Fibroblast of pulmonary artery (primary cell): ENCODE measurements around the gene IGF1.

ENCODE experiments used
- DNase-seq: peaks from one replicate; pipeline ENCODE4 v3.0.0-alpha.2; 2010; ENCODE audit warnings: low read depth
- H3K4me3 ChIP-seq: replicated peaks from 2 replicates; pipeline ENCODE4 v1.5.1; 2011; ENCODE audit warnings: low read depth, mild to moderate bottlenecking, control low read depth, low read length, moderate library complexity
- TF ChIP-seq, protein P1 (sequence below): IDR thresholded peaks from 2 replicates; pipeline ENCODE4 v1.5.1; 2011; ENCODE audit warnings: mild to moderate bottlenecking, control low read depth, low read length, inconsistent platforms; ENCODE audit errors: missing control alignments

The IGF1 gene

DNA sequence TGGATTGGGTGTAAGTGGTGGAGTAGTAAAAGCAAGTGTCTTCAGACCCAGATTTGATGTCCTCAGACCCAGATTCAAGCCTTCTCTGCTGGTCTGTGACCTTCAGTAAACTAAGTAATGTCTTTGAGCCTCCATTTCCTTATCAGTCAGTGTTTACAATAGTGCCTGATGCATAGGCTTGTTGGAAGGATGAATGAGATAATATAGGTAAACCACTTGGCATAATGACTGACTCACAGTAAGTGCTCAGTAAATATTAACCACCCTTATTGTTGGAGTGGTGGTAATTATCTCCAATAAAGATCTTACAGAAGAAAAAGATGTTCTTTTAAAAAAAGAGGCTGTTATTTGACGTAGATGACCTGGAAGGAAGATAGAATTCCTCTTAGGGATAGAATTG is 86.2 kb downstream of the IGF1 start:
- TF ChIP-seq, protein P1, sequence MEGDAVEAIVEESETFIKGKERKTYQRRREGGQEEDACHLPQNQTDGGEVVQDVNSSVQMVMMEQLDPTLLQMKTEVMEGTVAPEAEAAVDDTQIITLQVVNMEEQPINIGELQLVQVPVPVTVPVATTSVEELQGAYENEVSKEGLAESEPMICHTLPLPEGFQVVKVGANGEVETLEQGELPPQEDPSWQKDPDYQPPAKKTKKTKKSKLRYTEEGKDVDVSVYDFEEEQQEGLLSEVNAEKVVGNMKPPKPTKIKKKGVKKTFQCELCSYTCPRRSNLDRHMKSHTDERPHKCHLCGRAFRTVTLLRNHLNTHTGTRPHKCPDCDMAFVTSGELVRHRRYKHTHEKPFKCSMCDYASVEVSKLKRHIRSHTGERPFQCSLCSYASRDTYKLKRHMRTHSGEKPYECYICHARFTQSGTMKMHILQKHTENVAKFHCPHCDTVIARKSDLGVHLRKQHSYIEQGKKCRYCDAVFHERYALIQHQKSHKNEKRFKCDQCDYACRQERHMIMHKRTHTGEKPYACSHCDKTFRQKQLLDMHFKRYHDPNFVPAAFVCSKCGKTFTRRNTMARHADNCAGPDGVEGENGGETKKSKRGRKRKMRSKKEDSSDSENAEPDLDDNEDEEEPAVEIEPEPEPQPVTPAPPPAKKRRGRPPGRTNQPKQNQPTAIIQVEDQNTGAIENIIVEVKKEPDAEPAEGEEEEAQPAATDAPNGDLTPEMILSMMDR = no peak
- no peak overlapping the region for H3K4me3 ChIP-seq

GRCh38 chr12:102390068-102390467 is 90.3 kb downstream of the IGF1 start:
- H3K4me3 ChIP-seq = no peak overlapping the region
- TF ChIP-seq, protein P1 = no peak
- no peak for DNase-seq

More for the DNA sequence above, 86.2 kb downstream of the IGF1 start:
- DNase-seq = no peak

DNA sequence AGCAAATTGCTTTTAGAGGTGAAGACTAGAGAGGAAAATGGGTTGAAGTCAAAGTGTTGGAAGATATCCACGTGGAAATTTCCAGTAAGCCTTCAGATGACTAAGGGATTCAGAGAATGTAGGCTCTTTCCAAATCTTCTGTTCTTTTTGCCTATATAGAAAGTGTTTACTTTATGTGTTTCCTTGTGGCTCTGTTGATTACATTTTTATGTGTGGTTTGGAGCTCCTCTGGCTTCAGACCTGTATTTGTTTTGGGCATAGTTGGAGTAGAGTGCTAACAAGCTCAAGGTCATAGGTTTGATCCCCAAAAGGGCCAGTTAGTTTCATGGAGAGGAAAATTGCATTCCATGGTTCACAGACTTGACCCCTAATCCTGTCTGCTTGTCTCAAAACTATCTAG is 91.9 kb downstream of the IGF1 start:
- no peak overlapping the region for H3K4me3 ChIP-seq
- TF ChIP-seq, protein P1 = no peak
- DNase-seq = no peak

GRCh38 chr12:102385343-102385742 is 95.0 kb downstream of the IGF1 start:
- no peak overlapping the region for H3K4me3 ChIP-seq
- no peak for DNase-seq
- TF ChIP-seq, protein P1 = no peak

DNA sequence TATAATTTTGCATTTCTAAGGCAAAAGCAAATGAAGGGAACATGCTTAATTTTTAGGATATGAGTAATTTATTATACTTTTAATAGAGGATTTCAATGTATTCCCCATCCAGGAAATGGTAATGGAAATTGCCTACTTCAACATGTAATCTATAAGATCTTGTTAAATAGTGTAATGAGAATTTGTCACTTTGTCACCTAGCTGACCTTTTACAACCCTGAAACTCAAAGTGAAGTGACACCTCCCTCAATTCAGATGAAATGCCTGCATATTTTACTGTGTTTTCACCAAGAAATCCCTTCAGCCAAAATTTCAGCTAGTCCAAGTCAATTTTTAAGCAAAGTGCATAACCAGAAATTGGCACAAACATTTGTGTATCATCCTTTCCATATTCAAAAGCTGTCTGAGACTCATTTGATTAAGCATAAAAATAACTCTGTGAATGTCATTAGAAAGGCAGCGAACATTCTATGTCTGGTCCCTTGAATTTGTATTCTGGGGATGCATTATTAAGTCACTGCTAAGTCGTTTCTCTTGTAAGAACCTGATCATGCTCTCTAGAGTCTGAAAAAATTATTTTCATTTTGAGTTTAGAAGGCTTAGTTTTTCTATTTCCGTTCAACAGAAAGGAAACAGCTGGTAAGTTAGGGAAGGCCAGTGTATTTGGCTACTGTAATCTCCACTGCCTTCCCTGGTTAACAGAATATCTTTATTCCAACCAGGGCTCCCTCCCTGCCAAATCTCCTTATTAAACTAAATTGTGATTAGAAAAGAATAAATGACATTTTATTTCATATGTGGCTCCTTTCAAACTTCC is 100.8 kb downstream of the IGF1 start:
- TF ChIP-seq, protein P1 = no peak
- no peak for DNase-seq
- no peak overlapping the region for H3K4me3 ChIP-seq

- no peak for DNase-seq
- no peak overlapping the region for H3K4me3 ChIP-seq
These were observed 103.6 kb downstream of the IGF1 start for GRCh38 chr12:102376781-102377180.

More at GRCh38 chr12:102376781-102377180, 103.6 kb downstream of the IGF1 start:
- TF ChIP-seq, protein P1 = no peak
